HEK293 (cell line): Measurements from ENCODE around the gene HMGN3.

Experiments used
- CTCF ChIA-PET: fragments of 350-600 bp; formaldehyde crosslinking; extraction: SDS; loops from one replicate; lab custom pipeline; 2021; ENCODE audit warnings: antibody characterized with exemption; lab: Yijun Ruan, JAX
- POLR2A ChIA-PET: fragments of 300-600 bp; formaldehyde crosslinking; extraction: SDS; loops from one replicate; lab custom pipeline; 2020; ENCODE audit warnings: antibody characterized with exemption, inconsistent platforms; lab: Yijun Ruan, JAX
- H3K27ac ChIP-seq: fragments of 200-500 bp; sonication (Bioruptor generic); 2 replicates; pipeline ENCODE4 v1.5.1; 2014; ENCODE audit warnings: low read depth, low read length, control low read depth, inconsistent platforms; ENCODE audit errors: extremely low read depth
- H3K36me3 ChIP-seq, 2 experiments: fragments of 200-500 bp in 1 of 2; sonication (Bioruptor generic) in 1 of 2; 1 replicate in 1 of 2; 2 replicates in 1 of 2; pipeline ENCODE4 v1.5.1; 2014 to 2017; ENCODE audit warnings: inconsistent platforms in 2 of 2, low read length in 2 of 2; ENCODE audit not compliant: control insufficient read depth in 2 of 2, insufficient read depth in 1 of 2
- H3K4me1 ChIP-seq: fragments of 200-500 bp; sonication (Bioruptor generic); 2 replicates; pipeline ENCODE4 v1.5.1; 2014; ENCODE audit warnings: mild to moderate bottlenecking, low read length, inconsistent platforms; ENCODE audit not compliant: control insufficient read depth, insufficient read depth
- H3K4me3 ChIP-seq: 2 replicates; pipeline ENCODE4 v1.5.1; 2011; ENCODE audit warnings: low read depth, mild to moderate bottlenecking, control low read depth, low read length, moderate library complexity
- H3K9me3 ChIP-seq: fragments of 200-500 bp; sonication (Bioruptor generic); 2 replicates; pipeline ENCODE4 v1.5.1; 2014; ENCODE audit warnings: low read depth, low read length, inconsistent platforms; ENCODE audit not compliant: control insufficient read depth, insufficient read depth
- BCL11B ChIP-seq: fragments of 450-650 bp; formaldehyde crosslinking; IDR thresholded peaks from 2 replicates; pipeline ENCODE4 v1.5.1; 2016; ENCODE audit warnings: low read depth, missing biosample characterization, missing genetic modification characterization
- KLF7 ChIP-seq: fragments of 450-650 bp; formaldehyde crosslinking; IDR thresholded peaks from 2 replicates; pipeline ENCODE4 v1.5.1; 2016; ENCODE audit warnings: missing biosample characterization, missing genetic modification characterization, borderline replicate concordance
- MEIS1 ChIP-seq: sonication (generic); formaldehyde crosslinking; IDR thresholded peaks from 2 replicates; pipeline ENCODE4 v1.8.1; 2022; ENCODE audit warnings: missing genetic modification reagents, mild to moderate bottlenecking, borderline replicate concordance
- ZBTB1 ChIP-seq: fragments of 450-650 bp; formaldehyde crosslinking; IDR thresholded peaks from 2 replicates; pipeline ENCODE4 v1.5.1; 2016; ENCODE audit warnings: missing biosample characterization, missing genetic modification characterization
- ZNF146 ChIP-seq: fragments of 450-650 bp; formaldehyde crosslinking; IDR thresholded peaks from 2 replicates; pipeline ENCODE4 v1.5.1; 2016; ENCODE audit warnings: missing biosample characterization, missing genetic modification characterization
- ZNF18 ChIP-seq: fragments of 450-650 bp; formaldehyde crosslinking; IDR thresholded peaks from 2 replicates; pipeline ENCODE4 v1.5.1; 2016; ENCODE audit warnings: missing biosample characterization, missing genetic modification characterization
- ZNF2 ChIP-seq: fragments of 450-650 bp; formaldehyde crosslinking; IDR thresholded peaks from 2 replicates; pipeline ENCODE4 v1.5.1; 2016; ENCODE audit warnings: missing biosample characterization, missing genetic modification characterization
- ZNF341 ChIP-seq: fragments of 450-650 bp; formaldehyde crosslinking; IDR thresholded peaks from 2 replicates; pipeline ENCODE4; 2016; ENCODE audit warnings: low read depth, missing biosample characterization, missing genetic modification characterization
- ZNF426 ChIP-seq: fragments of 450-650 bp; formaldehyde crosslinking; IDR thresholded peaks from 2 replicates; pipeline ENCODE4 v1.5.1; 2017; ENCODE audit warnings: missing biosample characterization, missing genetic modification characterization, mild to moderate bottlenecking, inconsistent platforms, moderate library complexity
- ZNF654 ChIP-seq: fragments of 450-650 bp; formaldehyde crosslinking; IDR thresholded peaks from 2 replicates; pipeline ENCODE4 v1.5.1; 2016; ENCODE audit warnings: low read depth, missing biosample characterization, missing genetic modification characterization
- ZNF658 ChIP-seq: fragments of 450-650 bp; formaldehyde crosslinking; IDR thresholded peaks from 2 replicates; pipeline ENCODE4; 2016; ENCODE audit warnings: missing biosample characterization, missing genetic modification characterization
- ZNF664 ChIP-seq: fragments of 450-650 bp; formaldehyde crosslinking; IDR thresholded peaks from 2 replicates; pipeline ENCODE4 v1.5.1; 2016; ENCODE audit warnings: missing biosample characterization, missing genetic modification characterization
- ZNF747 ChIP-seq: fragments of 450-650 bp; formaldehyde crosslinking; IDR thresholded peaks from 2 replicates; pipeline ENCODE4 v1.5.1; 2016; ENCODE audit warnings: missing biosample characterization, missing genetic modification characterization
- ZNF768 ChIP-seq: fragments of 450-650 bp; formaldehyde crosslinking; IDR thresholded peaks from 2 replicates; pipeline ENCODE4 v1.5.1; 2018; ENCODE audit warnings: missing biosample characterization, mild to moderate bottlenecking, missing genetic modification characterization
- TF ChIP-seq, protein P1 (sequence below): fragments of 450-650 bp; formaldehyde crosslinking; IDR thresholded peaks from 2 replicates; pipeline ENCODE4 v1.5.1; 2016; ENCODE audit warnings: missing biosample characterization, missing genetic modification characterization
- TF ChIP-seq, protein P2 (sequence below): fragments of 450-650 bp; formaldehyde crosslinking; IDR thresholded peaks from 2 replicates; pipeline ENCODE4 v1.5.0; 2017; ENCODE audit warnings: missing biosample characterization, missing genetic modification characterization, borderline replicate concordance

The HMGN3 gene

GRCh38 chr6:79250107-79250514 lies 15.6 kb upstream of the HMGN3 start:
- Histone ChIP-seq H3K4me3 (no peak overlapping the region), H3K27ac (no peak overlapping the region), H3K4me1 (no peaks in the 10 kb centered on the region), H3K36me3 (no peaks in the 10 kb centered on the region), H3K9me3 (no peaks in the 10 kb centered on the region)
- TF ChIP-seq ZNF768 (tag by site-specific recombination) = no peak
- TF ChIP-seq ZNF654 = peak; percentile 28; the same call in 1 of the 2 replicates
- TF ChIP-seq ZNF341 (tag by site-specific recombination) = no peak
- no peak for TF ChIP-seq ZNF146 (tag by site-specific recombination)
- ChIA-PET CTCF (interaction anchor here (0.7 kb wide), 3 partner anchors 313 to 1148 kb away, joined by 3 to 4 read pairs (median 3); no protein-coding TSS in a partner anchor), POLR2A (interaction anchor here (0.6 kb wide), 1 partner anchor 386 kb away, joined by 3 read pairs; no protein-coding TSS in a partner anchor)

DNA sequence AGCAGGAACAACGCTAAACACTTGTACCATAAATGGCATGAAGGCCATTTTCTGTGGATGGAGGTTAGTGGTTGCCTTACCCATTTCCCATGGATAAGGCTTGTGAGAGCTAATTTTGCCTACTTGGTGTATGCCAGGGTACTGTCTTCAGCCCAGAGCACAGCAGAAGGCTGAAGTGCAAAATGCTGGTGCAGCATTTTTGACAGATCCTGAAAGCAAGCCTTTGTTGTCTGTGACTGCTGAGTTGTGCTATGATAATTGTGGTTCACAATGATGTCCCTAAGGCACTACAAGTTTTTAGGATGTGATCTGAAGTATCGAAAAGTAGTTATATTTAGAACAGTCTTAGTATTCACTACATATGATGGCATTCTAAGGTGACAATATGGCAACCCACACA lies 14.7 kb upstream of the HMGN3 start:
- no peaks in the 10 kb centered on the region for H3K36me3 ChIP-seq
- ChIA-PET CTCF (interaction anchor here (0.7 kb wide), 1 partner anchor 382 kb away, joined by 5 read pairs; the partner anchor contains the start of gene SH3BGRL2), POLR2A (no interaction called here)
- no peak for TF ChIP-seq BCL11B (tag by site-specific recombination)
- TF ChIP-seq MEIS1 = no peak
- TF ChIP-seq ZNF426 = no peak
- TF ChIP-seq, protein P1, sequence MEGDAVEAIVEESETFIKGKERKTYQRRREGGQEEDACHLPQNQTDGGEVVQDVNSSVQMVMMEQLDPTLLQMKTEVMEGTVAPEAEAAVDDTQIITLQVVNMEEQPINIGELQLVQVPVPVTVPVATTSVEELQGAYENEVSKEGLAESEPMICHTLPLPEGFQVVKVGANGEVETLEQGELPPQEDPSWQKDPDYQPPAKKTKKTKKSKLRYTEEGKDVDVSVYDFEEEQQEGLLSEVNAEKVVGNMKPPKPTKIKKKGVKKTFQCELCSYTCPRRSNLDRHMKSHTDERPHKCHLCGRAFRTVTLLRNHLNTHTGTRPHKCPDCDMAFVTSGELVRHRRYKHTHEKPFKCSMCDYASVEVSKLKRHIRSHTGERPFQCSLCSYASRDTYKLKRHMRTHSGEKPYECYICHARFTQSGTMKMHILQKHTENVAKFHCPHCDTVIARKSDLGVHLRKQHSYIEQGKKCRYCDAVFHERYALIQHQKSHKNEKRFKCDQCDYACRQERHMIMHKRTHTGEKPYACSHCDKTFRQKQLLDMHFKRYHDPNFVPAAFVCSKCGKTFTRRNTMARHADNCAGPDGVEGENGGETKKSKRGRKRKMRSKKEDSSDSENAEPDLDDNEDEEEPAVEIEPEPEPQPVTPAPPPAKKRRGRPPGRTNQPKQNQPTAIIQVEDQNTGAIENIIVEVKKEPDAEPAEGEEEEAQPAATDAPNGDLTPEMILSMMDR (tag by site-specific recombination) = no peak
- no peaks in the 10 kb centered on the region for H3K9me3 ChIP-seq
- H3K4me1 ChIP-seq = no peaks in the 10 kb centered on the region
- no peak overlapping the region for H3K4me3 ChIP-seq
- no peak overlapping the region for H3K27ac ChIP-seq

GRCh38 chr6:79246891-79247290 lies 12.4 kb upstream of the HMGN3 start:
- no peak overlapping the region for H3K4me3 ChIP-seq
- POLR2A ChIA-PET = no interaction called here
- H3K36me3 ChIP-seq = no peaks in the 10 kb centered on the region
- CTCF ChIA-PET = interaction anchor here (0.7 kb wide), 1 partner anchor 957 kb away, joined by 3 read pairs; no protein-coding TSS in a partner anchor
- TF ChIP-seq ZNF664 (tag by site-specific recombination) (no peak), ZNF18 (no peak), KLF7 (tag by site-specific recombination) (no peak), ZNF658 (no peak), ZNF2 (tag by site-specific recombination) (no peak), ZNF747 (tag by site-specific recombination) (no peak), ZBTB1 (tag by site-specific recombination) (no peak)
- TF ChIP-seq, protein P2, sequence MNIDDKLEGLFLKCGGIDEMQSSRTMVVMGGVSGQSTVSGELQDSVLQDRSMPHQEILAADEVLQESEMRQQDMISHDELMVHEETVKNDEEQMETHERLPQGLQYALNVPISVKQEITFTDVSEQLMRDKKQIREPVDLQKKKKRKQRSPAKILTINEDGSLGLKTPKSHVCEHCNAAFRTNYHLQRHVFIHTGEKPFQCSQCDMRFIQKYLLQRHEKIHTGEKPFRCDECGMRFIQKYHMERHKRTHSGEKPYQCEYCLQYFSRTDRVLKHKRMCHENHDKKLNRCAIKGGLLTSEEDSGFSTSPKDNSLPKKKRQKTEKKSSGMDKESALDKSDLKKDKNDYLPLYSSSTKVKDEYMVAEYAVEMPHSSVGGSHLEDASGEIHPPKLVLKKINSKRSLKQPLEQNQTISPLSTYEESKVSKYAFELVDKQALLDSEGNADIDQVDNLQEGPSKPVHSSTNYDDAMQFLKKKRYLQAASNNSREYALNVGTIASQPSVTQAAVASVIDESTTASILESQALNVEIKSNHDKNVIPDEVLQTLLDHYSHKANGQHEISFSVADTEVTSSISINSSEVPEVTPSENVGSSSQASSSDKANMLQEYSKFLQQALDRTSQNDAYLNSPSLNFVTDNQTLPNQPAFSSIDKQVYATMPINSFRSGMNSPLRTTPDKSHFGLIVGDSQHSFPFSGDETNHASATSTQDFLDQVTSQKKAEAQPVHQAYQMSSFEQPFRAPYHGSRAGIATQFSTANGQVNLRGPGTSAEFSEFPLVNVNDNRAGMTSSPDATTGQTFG (tag by site-specific recombination) = no peak
- no peaks in the 10 kb centered on the region for H3K9me3 ChIP-seq
- no peak overlapping the region for H3K27ac ChIP-seq
- no peaks in the 10 kb centered on the region for H3K4me1 ChIP-seq
